HepG2 (cell line): ENCODE measurements around the gene WBP2NL. TPM values are rescaled to one million over a fixed set of nuclear protein-coding genes. Genes with fewer than 3 reads are reported as not detected.

ENCODE experiments used
- ATAC-seq: fragments of 200-7000 bp; cut with Tn5 transposase; 3 replicates; pipeline ENCODE4 v1.9.1; 2020; ENCODE audit warnings: mild to moderate bottlenecking, moderate library complexity
- BruUV-seq: library from RNA; stranded (reverse); fragments of 400-500 nt; replicated peaks from 2 replicates; lab custom pipeline; 2021; lab: Mats Ljungman, UMichigan
- CTCF ChIA-PET: fragments of 300-600 bp; formaldehyde crosslinking; extraction: SDS; loops from one replicate; lab custom pipeline; 2021; ENCODE audit warnings: low total read pairs, inconsistent platforms, low intra/inter-chr PET ratio; lab: Yijun Ruan, JAX
- POLR2A ChIA-PET: fragments of 350-600 bp; sonication (Branson Sonifier 250); formaldehyde crosslinking; loops from one replicate; lab custom pipeline; 2020; ENCODE audit warnings: antibody characterized with exemption, inconsistent platforms; lab: Yijun Ruan, JAX
- DNase-seq: peaks from one replicate; pipeline ENCODE4 v3.0.0-alpha.2; 2015; ENCODE audit warnings: low spot score
- FAIRE-seq: peaks from 3 replicates; lab custom pipeline; 2011; peaks lifted over from hg19 to GRCh38; lab: Jason Lieb, UNC
- H2AFZ ChIP-seq: one replicate; pipeline ENCODE4 v1.6.1; 2011; ENCODE audit warnings: low read length, inconsistent platforms
- H3K27ac ChIP-seq: fragments of 300-600 bp; 3 replicates; pipeline ENCODE4 v1.8.0; 2011; ENCODE audit warnings: mixed run types, mild to moderate bottlenecking, mixed read lengths, low read length, inconsistent platforms; ENCODE audit not compliant: insufficient read depth; ENCODE audit errors: extremely low read length
- H3K27me3 ChIP-seq, 2 experiments: fragments of 200-600 bp in 1 of 2; 2 replicates in 1 of 2; 3 replicates in 1 of 2; pipeline versions ENCODE4 v1.6.0 to v1.8.0; 2011; ENCODE audit warnings: low read length in 2 of 2, mild to moderate bottlenecking in 2 of 2, moderate library complexity in 2 of 2, inconsistent platforms in 1 of 2; ENCODE audit not compliant: insufficient read depth in 2 of 2, control insufficient read depth in 1 of 2
- H3K36me3 ChIP-seq, 2 experiments: fragments of 200-600 bp in 1 of 2; replicated peaks in 1 of 2; 2 replicates in 1 of 2; 3 replicates in 1 of 2; pipeline versions ENCODE4 v1.5.1 to v1.8.0; 2011; ENCODE audit warnings: low read length in 2 of 2, inconsistent platforms in 1 of 2; ENCODE audit not compliant: insufficient read depth in 2 of 2, control insufficient read depth in 1 of 2
- H3K4me1 ChIP-seq: 2 replicates; pipeline ENCODE4 v1.5.1; 2012; ENCODE audit warnings: low read length, inconsistent platforms; ENCODE audit not compliant: insufficient read depth
- H3K4me2 ChIP-seq: 2 replicates; pipeline ENCODE4 v1.6.0; 2011; ENCODE audit warnings: low read depth, low read length, inconsistent platforms
- H3K4me3 ChIP-seq, 3 experiments: fragments of 200-600 bp in 1 of 3; sonication (generic), shearing (Covaris generic) in 1 of 3; replicated peaks in 1 of 3; 2 replicates each; pipeline ENCODE4 v1.5.1; 2011 to 2016; ENCODE audit warnings: low read length in 3 of 3, inconsistent platforms in 2 of 3, low read depth in 2 of 3, mild to moderate bottlenecking in 2 of 3, control low read depth in 1 of 3, mixed read lengths in 1 of 3; ENCODE audit not compliant: insufficient read depth in 1 of 3
- H3K79me2 ChIP-seq: one replicate; pipeline ENCODE4 v1.6.1; 2011; ENCODE audit warnings: low read length, inconsistent platforms; ENCODE audit not compliant: insufficient read depth
- H3K9ac ChIP-seq: 2 replicates; pipeline ENCODE4 v1.6.0; 2011; ENCODE audit warnings: mild to moderate bottlenecking, low read depth, low read length, inconsistent platforms; ENCODE audit not compliant: insufficient read depth
- H3K9me3 ChIP-seq: 2 replicates; pipeline ENCODE4 v1.5.1; 2012; ENCODE audit warnings: mild to moderate bottlenecking, low read length
- H4K20me1 ChIP-seq: 2 replicates; pipeline ENCODE4 v1.6.0; 2011; ENCODE audit warnings: inconsistent platforms, mild to moderate bottlenecking, low read length, moderate library complexity; ENCODE audit not compliant: insufficient read depth
- ARNT ChIP-seq: fragments of 450-650 bp; IDR thresholded peaks from 2 replicates; pipeline ENCODE4 v1.6.1; 2017
- FOXO4 ChIP-seq: sonication (generic); formaldehyde crosslinking; conservative IDR thresholded peaks from 2 replicates; pipeline ENCODE4 v1.8.1; 2023; ENCODE audit warnings: missing genetic modification reagents
- GATA4 ChIP-seq: sonication (generic); IDR thresholded peaks from 2 replicates; pipeline ENCODE4 v1.6.1; 2016; ENCODE audit warnings: antibody characterized with exemption, low read depth, borderline replicate concordance
- MYNN ChIP-seq: sonication (generic); formaldehyde crosslinking; IDR thresholded peaks from 2 replicates; pipeline ENCODE4 v1.4.0; 2020; ENCODE audit warnings: mild to moderate bottlenecking, low read depth, missing genetic modification reagents
- NFE2 ChIP-seq: sonication (generic); formaldehyde crosslinking; IDR thresholded peaks from 2 replicates; pipeline ENCODE4 v1.4.0; 2020; ENCODE audit warnings: missing genetic modification reagents
- THRA ChIP-seq: sonication (generic); formaldehyde crosslinking; IDR thresholded peaks from 2 replicates; pipeline ENCODE4 v1.4.0; 2020; ENCODE audit warnings: missing genetic modification reagents, borderline replicate concordance
- UBTF ChIP-seq: sonication (generic); formaldehyde crosslinking; IDR thresholded peaks from 2 replicates; pipeline ENCODE4 v1.4.0; 2020; ENCODE audit warnings: mild to moderate bottlenecking, missing genetic modification reagents
- ZFP82 ChIP-seq: sonication (generic); formaldehyde crosslinking; IDR thresholded peaks from 2 replicates; pipeline ENCODE4 v1.5.1; 2020; ENCODE audit warnings: mild to moderate bottlenecking, missing genetic modification reagents, borderline replicate concordance
- ZNF124 ChIP-seq: sonication (generic); formaldehyde crosslinking; IDR thresholded peaks from 2 replicates; pipeline ENCODE4 v1.4.0; 2020; ENCODE audit warnings: missing genetic modification reagents
- ZNF33B ChIP-seq: sonication (generic); formaldehyde crosslinking; IDR thresholded peaks from 2 replicates; pipeline ENCODE4 v1.5.1; 2020; ENCODE audit warnings: mild to moderate bottlenecking, missing genetic modification reagents
- ZNF670 ChIP-seq: sonication (generic); formaldehyde crosslinking; IDR thresholded peaks from 2 replicates; pipeline ENCODE4 v1.8.0; 2022; ENCODE audit warnings: mild to moderate bottlenecking, missing genetic modification reagents, borderline replicate concordance
- ZNF891 ChIP-seq: sonication (generic); formaldehyde crosslinking; IDR thresholded peaks from 2 replicates; pipeline ENCODE4 v1.5.0; 2020; ENCODE audit warnings: mild to moderate bottlenecking, missing genetic modification reagents
- WGBS: methylation state at CpG from one replicate; pipeline ENCODE4 v1.1.6; 2017; ENCODE audit warnings: low lambda C conversion rate; 5-methylcytosine and 5-hydroxymethylcytosine counted together
- in situ Hi-C: cut with HindIII; loops from 2 replicates; pipeline ENCODE4 v1.10.0; 2017; ENCODE audit warnings: low pct_unique_long_range_greater_than_20kb; ENCODE audit not compliant: extremely low pct_ligation_motif_present
- intact Hi-C: fragments of 100-400 bp; cut with micrococcal nuclease; formaldehyde crosslinking; loops from one replicate; pipeline ENCODE4 v1.10.0; 2022; ENCODE audit not compliant: unreplicated experiment
- polyA plus RNA-seq, 8 experiments: library from polyadenylated mRNA; depleted of rRNA in 3 of 8; stranded (reverse) in 7 of 8; unstranded in 1 of 8; fragments of >200 nt; fragmentation: Illumina TruSeq in 4 of 8; extraction: Trizol in 4 of 8; gene quantifications; 2 replicates each; pipeline versions ENCODE4 v1.2.1 to v1.2.3, GENCODE V29; 2011 to 2016; ENCODE audit warnings: low read depth in 4 of 8, missing spikeins in 1 of 8, mixed read lengths in 1 of 8; ENCODE audit not compliant: insufficient read depth in 1 of 8
- total RNA-seq, 5 experiments: library from RNA; depleted of rRNA; stranded (reverse); fragments of >200 nt; fragmentation: Illumina TruSeq; extraction: Trizol; gene quantifications; 2 replicates each; pipeline ENCODE4 v1.2.3, GENCODE V29; 2016; ENCODE audit warnings: low read depth in 1 of 5
- TF ChIP-seq, protein P1 (sequence below): sonication (generic); formaldehyde crosslinking; IDR thresholded peaks from 2 replicates; pipeline ENCODE4 v1.4.0; 2020; ENCODE audit warnings: mild to moderate bottlenecking, missing genetic modification reagents, borderline replicate concordance

Gene WBP2NL
- total and polyA plus RNA-seq, 2 of the 13 experiments (the other 11 are each of a cell fraction or from before 2014, with no cell fraction given), result not detected

- WGBS, result no CpG with 5 or more reads among the region's 1 CpG
- TF ChIP-seq UBTF (CRISPR knock-in tag) (no peak), ZNF33B (CRISPR knock-in tag) (no peak), GATA4 (no peak), FOXO4 (no peak), THRA (CRISPR knock-in tag) (no peak), ZNF670 (CRISPR knock-in tag) (no peak), ZFP82 (CRISPR knock-in tag) (no peak), ARNT (no peak), MYNN (no peak), ZNF891 (no peak), NFE2 (no peak), ZNF124 (CRISPR knock-in tag) (no peak)
- TF ChIP-seq, protein P1, sequence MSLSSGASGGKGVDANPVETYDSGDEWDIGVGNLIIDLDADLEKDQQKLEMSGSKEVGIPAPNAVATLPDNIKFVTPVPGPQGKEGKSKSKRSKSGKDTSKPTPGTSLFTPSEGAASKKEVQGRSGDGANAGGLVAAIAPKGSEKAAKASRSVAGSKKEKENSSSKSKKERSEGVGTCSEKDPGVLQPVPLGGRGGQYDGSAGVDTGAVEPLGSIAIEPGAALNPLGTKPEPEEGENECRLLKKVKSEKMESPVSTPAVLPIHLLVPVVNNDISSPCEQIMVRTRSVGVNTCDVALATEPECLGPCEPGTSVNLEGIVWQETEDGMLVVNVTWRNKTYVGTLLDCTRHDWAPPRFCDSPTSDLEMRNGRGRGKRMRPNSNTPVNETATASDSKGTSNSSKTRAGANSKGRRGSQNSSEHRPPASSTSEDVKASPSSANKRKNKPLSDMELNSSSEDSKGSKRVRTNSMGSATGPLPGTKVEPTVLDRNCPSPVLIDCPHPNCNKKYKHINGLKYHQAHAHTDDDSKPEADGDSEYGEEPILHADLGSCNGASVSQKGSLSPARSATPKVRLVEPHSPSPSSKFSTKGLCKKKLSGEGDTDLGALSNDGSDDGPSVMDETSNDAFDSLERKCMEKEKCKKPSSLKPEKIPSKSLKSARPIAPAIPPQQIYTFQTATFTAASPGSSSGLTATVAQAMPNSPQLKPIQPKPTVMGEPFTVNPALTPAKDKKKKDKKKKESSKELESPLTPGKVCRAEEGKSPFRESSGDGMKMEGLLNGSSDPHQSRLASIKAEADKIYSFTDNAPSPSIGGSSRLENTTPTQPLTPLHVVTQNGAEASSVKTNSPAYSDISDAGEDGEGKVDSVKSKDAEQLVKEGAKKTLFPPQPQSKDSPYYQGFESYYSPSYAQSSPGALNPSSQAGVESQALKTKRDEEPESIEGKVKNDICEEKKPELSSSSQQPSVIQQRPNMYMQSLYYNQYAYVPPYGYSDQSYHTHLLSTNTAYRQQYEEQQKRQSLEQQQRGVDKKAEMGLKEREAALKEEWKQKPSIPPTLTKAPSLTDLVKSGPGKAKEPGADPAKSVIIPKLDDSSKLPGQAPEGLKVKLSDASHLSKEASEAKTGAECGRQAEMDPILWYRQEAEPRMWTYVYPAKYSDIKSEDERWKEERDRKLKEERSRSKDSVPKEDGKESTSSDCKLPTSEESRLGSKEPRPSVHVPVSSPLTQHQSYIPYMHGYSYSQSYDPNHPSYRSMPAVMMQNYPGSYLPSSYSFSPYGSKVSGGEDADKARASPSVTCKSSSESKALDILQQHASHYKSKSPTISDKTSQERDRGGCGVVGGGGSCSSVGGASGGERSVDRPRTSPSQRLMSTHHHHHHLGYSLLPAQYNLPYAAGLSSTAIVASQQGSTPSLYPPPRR, result no peak
- Histone ChIP-seq H3K9me3 (no peaks in the 10 kb centered on the region), H3K9ac (no peak overlapping the region), H3K4me2 (no peak overlapping the region), H2AFZ (no peak overlapping the region), H3K27me3 (peaks cover 5 to 59% of the 10 kb centered on the region in 2 experiments), H3K27ac (no peak overlapping the region), H3K79me2 (no peaks in the 10 kb centered on the region), H3K36me3 (no peaks in the 10 kb centered on the region), H4K20me1 (no peaks in the 10 kb centered on the region), H3K4me3 (no peak overlapping the region), H3K4me1 (0 out of 2 replicates have a peak, but pooled peaks cover 5% of the 10 kb centered on the region)
- ChIA-PET POLR2A (no interaction called here), CTCF (no interaction called here)
- no peak for DNase-seq
- no peak for ATAC-seq
- in situ Hi-C loops, result no loop called here
- BruUV-seq, result no TSS peak
- intact Hi-C loops, result no loop called here
- no peak for FAIRE-seq
Measured at GRCh38 chr22:41978732-41979131, 19.9 kb upstream of the WBP2NL start.
